HG03571 (cell line): ENCODE data around the gene KIF1C.

Experiments
- ATAC-seq: cut with Tn5 transposase; IDR thresholded peaks from one replicate; pipeline ENCODE4 v1.9.1; 2021; ENCODE audit not compliant: unreplicated experiment

KIF1C gene

DNA sequence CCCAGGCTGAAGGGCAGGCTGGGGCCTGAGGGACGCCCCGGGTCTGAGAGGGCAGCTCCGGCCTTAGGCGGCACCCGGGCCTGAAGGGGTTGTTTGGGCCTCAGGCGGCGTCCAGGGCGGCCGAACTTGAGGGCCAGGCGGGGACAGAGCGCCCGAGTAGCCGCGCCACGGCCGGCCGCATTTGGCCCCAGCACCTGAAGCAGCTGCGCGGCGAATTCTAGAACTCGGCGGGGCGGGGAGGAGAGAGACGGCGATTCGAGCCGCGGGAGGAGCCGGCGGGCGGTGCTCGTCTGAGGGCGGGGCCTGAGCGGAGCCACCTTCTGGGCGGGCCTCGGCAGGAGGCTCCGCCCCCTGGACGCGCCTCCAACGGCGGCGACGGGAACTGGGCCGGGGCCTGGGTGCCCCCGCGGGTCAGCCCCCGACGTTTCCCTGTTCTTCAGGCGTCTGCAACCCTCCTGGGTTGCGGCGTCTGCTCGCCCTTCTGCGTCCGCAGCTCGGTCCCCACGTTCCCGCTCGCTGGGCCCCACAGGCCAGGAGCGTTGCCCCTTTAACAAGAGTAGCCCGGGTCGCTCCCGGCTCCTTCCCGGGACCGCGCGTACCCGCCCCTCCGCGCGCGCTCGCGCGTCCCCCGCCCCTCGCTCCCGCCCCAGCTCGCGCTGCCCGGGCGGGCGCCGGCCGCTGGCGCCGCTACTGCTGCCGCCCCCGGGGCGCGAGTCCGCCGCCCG, at the start of gene KIF1C, which contains the start of gene INCA1:
Gene KIF1C, plus strand, starts transcription at position 649 of the 725 bp plus-strand sequence. CDS start 2,297 bp downstream, outside the sequence.
Gene INCA1, minus strand, starts transcription at position 221 of the 725 bp plus-strand sequence. CDS start 3,085 bp downstream, outside the sequence.
- peak; percentile 84 for ATAC-seq

DNA sequence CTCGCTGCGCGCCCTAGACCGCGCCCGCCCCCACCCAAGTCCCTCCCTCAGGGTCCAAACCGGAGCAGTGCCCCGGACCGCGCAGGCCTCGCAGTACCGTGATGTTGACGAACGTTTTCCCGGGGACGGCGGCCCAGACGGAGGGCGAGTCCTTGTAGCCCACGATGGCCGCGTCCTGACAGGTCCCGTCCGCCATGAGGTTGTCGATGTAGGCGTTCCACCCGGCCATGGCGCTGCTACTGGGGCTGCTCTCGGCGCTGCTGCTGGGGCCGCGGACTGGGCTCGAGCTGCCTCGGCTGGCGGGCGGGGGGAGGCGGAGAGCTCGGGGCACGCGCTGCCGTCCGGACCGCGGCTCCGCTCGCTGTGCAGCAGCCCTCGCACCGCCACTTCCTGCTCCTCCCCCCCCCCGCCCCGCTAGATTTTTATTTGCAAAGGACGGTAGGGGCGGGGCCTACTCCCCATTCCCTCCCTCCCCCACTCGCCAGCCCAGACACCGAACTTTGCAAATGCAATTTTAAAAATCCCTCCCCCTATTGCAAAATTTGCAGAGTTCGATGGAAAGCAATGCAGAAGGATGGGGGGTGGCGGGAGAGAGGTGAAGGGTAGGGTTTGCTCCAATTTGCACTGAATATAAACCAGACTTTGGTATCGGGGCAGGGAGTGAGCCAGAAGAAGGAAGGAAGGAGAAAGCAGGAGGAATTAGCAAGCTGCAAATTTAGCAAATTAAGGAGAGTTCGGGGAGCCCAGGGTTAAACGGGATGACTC, 49.4 kb upstream of the KIF1C start, which contains the start of gene PFN1:
Gene PFN1, minus strand, starts transcription at position 365 of the 765 bp plus-strand sequence. Its CDS starts 136 bp downstream, at position 229.
- ATAC-seq = no peak

DNA sequence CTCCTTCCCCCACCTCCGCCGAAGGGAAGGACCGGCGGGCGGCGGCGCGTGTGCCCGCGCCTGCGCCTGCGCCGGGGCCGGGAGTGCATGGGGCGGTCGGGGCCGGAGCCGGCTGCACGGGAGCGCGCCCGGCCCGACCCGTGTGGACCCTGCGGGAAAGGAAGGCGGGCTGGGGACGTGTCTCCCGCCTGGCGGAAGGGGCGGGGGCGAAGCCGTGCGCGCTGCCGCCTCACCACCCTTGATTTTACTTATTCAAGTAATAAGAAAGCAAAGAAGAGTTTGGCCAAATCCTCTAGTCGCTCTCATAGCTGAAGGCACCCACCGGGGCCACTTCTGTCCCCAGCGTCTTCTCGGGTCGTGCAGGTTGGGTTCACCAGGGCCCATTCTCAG, 48.8 kb upstream of the KIF1C start:
- ATAC-seq = no peak

DNA sequence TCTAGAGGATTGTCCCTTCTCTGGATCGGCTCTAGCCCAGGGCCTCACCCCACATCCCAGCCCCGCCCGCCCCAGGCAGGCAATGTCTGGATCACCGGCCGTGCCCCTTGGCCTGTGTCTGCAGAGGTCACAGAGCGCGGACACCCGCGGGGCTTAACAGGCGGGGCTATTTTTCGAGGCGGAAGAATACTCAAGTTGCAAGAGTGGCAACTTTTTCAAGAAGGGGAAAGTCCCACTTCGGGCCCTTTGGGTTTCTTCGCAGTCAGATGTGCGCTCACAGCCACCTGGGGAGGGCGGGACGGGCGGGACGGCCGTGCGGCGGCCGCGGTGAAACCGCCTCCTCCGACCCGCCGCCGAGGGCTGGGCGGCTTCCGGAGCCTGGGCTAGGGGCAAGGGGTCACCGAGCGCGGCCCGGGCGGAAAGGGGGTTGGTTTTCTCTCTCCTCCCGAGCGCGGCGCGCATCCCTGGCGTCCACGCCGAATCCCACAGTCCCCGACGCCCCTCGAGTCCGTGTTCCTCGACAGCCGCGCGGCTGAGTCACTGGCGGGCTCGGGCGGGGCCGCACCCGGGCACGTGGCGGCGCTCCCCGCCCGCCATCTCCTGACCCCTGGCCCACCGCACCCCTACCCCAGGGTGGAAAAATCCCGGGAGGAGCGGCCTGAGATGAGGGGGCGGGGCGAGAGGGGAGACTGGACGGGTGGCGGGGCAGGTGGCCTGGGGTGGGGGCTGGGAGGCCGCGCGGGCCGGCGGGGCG, 48.3 kb upstream of the KIF1C start:
- ATAC-seq = no peak

DNA sequence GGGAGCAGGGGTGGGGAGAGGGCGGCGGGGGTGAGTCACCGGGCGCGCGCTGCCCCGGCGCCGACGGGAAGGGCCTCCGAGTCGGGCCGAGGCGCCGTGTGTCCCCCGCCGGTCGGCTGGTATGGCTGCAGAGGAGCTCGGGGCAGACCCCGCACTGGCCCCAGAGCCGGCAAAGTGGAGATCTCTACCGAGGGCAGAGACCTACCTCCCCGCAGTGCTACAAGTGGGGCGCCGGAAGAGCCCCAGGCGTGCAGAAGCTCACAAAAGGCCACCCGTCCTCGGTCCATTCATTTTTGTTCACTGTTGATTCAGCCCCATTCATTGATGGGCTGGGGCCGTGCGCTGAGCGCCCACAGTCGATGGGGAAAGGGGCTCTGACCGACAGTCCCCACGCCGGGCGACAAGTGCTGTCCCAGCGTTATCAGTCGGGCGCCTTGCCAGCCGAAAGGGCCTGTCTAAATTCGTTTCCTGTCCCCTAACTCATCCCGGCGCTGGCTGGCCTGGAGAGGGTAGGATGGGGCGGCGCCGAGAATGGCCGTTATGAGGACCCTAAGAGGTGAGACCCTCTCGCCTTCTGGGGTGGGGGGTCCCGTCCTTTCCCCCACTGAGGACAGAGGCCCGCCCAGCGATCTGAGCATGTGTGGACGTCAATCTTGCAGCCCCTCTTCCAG, 47.5 kb upstream of the KIF1C start:
- ATAC-seq = no peak

DNA sequence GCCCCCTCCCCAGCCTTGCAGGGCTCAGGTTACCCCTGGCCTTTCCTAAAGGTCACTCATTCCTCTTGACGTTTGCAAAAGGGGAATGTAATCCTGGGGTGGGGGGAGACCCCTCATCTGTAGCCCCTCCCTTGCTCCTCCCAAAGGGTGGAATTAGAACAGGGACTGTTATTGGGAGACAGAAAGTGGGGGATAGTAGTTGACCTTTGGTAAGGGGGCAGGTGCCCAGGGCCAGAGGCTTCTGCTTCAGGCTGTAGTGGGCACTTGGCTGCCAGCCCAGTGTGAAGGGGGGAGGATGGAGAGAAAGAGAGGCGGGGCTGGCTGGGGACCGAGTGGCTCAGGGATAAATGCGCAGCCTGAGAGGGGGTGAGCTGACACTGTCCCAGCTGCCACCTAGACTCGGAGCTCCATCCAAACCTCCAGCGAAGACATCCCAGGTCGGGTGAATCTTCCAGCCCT, 47.0 kb upstream of the KIF1C start, which contains the start of gene ENO3:
Gene ENO3, plus strand, starts transcription at position 374 of the 459 bp plus-strand sequence. CDS start 711 bp downstream, outside the sequence.
- no peak for ATAC-seq

DNA sequence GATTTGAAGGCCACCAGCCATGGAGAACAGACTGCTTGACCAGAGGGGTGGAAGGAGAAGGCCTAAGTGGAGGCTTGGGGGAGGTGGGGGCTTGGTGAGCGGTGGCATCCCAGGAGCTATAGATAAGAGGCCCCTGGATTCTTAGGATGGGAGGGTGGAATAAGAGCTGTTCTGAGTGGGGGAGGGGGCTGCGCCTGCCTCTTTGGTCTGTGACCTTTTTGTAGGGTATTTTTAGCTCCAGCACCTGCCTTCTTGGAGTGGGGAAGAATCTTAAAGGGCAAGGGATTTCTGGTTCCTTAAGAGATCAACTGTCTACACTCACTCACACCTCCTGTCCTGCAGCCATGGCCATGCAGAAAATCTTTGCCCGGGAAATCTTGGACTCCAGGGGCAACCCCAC, 46.3 kb upstream of the KIF1C start:
- ATAC-seq = no peak

DNA sequence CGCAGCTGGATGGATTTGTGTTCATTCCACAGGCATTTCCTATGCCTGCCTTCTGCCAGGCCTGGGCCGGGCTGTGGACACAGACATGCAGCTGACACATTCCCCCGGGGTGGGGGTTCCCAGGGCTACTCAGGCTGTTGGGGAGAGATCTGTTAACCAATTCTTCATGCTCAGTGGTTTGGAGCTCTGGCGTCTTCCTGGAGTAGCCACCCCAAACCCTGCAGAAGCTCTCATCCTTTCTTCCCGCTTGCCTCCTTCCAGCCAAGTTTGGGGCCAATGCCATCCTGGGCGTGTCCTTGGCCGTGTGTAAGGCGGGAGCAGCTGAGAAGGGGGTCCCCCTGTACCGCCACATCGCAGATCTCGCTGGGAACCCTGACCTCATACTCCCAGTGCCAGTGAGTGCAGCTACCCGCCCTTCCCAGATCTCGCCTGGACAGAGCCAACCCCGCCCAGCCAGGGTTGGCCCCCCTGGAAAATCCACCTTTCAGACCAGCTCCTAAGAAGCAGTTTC, 44.2 kb upstream of the KIF1C start:
- ATAC-seq = no peak

DNA sequence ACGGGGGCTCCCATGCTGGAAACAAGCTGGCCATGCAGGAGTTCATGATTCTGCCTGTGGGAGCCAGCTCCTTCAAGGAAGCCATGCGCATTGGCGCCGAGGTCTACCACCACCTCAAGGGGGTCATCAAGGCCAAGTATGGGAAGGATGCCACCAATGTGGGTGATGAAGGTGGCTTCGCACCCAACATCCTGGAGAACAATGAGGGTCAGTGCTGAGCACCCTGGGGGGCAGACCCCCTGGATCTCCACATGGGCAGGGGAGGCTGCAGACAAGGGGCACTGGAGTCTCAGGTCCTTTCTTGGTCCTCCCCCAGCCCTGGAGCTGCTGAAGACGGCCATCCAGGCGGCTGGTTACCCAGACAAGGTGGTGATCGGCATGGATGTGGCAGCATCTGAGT, 42.7 kb upstream of the KIF1C start:
- ATAC-seq = no peak

DNA sequence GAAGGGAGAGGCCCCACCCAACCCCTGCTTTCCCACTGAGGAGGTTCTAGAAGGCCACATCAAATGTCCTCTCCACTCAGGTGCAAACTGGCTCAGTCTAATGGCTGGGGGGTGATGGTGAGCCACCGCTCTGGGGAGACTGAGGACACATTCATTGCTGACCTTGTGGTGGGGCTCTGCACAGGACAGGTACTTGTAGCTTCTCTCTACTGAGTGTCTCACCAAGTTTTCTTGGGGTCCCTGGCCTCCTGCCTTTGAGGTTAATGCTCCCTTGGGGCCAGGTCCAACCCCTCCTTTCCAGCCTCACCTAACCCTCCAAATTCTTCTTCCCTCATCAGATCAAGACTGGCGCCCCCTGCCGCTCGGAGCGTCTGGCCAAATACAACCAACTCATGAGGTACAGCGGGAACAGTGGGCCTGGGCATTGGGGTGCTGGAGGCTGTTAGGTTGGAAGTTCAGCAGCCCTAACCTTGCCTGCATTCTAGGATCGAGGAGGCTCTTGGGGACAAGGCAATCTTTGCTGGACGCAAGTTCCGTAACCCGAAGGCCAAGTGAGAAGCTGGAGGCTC, 41.2 kb upstream of the KIF1C start:
- ATAC-seq = no peak

DNA sequence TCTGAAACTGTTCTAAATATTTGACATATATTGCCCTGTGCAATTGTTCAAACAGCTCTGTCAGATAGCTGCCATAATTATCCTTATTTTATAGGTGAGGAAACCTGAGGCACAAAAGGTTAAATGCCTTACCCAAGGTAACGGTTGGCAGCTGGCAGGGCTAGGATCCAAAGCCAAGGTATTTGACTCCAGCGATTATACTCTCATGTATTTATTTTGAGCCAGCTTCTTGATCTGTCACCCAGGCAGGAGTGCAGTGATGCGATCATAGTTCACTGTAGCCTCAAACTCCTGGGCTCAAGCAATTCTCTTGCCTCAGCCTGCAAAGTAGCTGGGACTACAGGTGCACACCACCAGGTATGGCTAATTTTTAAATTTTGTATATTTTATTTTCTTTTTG, 39.6 kb upstream of the KIF1C start:
- no peak for ATAC-seq

DNA sequence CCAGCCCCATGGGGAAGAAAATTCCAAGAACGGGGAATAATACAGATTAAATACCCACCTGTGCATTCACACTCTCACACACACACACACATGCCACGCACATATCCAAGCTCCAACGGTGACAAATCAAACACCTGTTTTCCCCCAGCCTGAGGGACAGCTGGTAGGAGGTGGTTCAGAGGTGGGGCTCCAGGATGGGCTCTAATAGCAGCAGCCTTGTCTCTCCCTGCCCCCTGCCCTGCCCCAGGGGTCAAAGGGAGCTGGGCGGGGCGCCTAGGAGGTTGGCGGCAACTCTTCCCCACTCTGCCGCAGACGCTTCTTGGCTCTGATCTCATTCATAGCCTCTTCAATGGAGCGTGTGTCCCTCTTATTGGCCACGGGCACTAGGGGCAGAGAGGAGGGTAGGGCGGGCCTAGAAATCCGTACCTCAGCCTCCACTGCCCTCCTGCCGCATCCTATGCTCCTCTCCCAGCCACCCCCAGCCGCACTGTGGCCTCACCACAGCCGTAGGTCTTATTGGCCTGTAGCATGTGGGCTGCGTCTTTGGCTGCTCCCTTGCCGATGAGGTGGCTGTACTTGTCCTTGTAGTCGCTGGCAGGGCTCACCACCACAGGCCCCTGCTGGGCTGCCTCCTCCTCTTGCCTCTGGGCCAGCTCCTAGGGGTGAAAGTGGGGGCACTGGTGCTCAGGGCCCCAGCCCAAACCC, 38.3 kb upstream of the KIF1C start:
- no peak for ATAC-seq

DNA sequence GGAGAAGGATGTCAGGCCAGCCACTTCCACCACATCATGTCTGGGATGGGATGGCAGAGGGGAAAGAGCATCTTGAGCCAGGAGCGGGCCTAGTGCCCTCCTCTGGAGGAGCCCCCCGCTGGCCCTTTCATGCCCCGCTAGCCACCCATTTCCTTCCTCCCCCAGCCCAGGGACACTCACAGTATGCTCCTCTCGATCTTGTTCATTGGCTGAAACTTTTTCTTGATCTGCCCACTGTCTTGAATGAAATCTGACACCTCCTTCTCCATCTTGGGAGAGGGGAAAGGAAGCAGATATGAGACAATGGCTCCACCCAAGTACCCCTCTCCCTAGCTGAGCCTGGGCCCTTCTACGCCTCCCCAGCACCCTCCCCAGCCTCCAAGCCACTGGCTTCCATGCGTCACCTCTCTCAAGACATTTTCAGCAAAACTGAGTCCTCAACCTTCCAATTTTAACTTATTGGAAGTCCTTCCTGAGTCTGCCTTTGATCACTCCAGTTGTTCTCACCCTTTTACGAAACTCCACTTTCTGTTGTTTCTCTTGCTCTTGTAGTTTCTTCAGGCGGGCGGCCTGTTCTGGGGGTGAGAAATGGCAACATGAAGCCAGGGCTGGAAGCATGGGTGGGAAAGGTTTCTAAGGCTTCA, 37.3 kb upstream of the KIF1C start:
- ATAC-seq = no peak

DNA sequence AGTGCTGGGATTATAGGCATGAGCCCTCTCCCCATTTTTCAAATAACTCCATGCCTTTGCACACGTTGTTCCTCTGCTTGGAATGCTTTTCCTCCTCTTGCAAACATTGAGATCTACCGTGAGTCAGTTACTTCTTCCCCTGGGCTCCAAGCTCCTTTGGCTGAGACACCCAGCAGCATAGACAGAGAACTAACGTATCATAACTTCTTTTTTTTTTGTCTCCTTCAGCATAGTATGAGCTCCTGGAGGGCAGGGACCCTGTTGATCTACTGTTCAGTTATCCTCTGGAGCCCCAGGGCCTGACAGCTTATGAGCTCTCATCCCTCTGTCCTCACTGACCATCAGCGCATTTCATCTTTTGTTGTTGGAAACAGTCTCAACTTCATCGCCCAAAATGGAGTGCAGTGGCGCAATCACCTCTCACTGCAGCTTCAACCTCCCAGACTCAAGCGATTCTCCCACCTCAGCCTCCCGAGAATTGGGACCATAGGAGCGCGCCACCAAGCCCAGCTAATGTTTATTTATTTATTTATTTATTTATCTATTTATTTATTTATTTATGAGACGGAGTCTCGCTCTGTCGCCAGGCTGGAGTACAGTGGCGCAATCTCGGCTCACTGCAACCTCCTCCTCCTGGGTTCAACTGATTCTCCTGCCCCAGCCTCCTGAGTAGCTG, 32.3 kb upstream of the KIF1C start:
- ATAC-seq = no peak

DNA sequence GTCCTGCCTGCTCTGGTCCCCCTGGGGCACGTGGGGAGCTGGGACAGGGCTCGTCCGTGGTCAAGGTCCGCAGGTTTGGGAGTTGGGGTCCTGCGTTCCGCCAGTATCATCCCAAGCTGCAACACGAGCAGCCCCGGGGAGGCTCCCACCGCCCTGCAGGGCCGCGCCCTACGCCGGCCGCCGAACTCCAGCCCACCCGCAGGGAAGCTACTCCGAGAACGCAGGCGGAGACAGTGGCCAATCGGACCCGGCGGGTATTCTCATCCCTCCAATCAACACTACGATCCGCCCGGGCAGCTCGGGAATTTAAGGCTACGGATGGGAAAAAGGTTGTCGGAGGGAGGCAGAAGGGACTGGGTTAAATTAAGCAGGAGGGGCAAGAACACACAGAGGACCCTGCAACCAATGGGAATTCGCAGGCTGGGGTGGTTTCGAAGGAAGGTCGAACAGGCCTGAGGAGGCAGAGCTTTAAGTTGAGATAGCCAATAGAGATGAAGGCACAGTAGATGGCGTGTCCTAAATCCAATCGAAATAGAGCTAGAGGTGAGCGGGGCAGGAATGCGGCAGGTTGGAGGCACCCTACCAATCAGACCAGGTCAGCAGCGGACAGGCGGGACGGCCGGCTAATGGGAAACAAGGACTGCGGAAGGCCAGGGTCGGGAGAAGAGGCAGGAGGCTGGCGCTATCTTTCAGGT, 30.8 kb upstream of the KIF1C start:
- ATAC-seq = peak; percentile 81

DNA sequence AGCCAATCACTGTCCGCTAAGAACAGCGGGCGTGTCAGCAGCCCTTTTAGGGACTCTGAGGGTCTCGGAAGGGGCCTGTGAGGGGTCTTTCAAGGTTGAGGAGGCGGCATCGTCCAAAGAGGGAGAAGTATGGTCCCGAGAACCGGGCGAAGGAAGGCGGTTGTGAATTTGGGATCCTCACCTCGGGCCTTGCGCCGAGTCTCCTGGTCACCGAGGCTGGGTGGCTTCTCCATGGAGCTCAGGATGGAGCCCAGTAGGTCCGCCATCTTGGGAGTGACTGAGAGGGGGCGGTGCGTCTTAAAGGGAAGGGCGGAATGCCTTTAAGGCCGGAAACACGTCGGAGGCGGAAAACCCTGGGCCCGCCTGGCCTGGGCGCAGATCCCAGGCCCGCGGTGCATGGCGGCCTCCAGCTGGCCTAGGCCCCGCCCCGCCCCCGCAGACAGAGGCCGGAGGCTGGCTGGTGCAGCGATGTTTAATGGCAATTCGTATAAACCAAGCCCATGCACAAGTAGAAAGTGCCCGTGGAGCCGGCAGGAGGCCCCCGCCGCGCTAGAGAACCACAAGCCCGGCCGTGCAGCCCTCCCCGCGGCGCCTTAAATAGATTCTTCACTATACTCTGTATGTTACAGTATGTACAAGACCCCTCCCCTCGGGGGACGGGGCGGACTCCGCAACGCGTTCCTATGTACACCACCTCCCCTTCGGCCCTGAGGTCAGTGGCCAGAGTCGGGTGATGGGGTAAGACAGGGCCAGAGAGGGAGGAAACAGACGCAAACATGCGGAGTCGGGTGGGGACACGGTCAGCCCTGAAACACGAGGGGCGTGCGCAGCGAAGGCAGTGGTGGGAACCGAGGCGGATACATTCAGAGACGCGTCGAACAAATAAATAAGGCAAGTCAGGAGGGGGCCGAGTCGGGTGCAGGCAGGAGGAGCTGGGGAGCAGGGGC, 29.9 kb upstream of the KIF1C start, which contains the start of gene SPAG7:
Gene SPAG7, minus strand, starts transcription at position 279 of the 947 bp plus-strand sequence. Its CDS starts 13 bp downstream, at position 266.
- ATAC-seq = peak; percentile 44
